SIG-M5 treated with dmso at 0.1 percent for 504 hours (cell line): ENCODE measurements around the gene PFDN5.
A peak's percentile ranks its signal among the peaks of the same experiment; 100 is the strongest.
"Not testable (repeated sequence)": the region's sequence is repeated elsewhere in the genome, so short reads cannot be mapped to it uniquely, and the experiment has no call there.

Source experiments
- DNase-seq: peaks from one replicate; lab custom pipeline; 2025; ENCODE audit not compliant: unreplicated experiment; lab: John Stamatoyannopoulos, UW

Gene PFDN5

DNA sequence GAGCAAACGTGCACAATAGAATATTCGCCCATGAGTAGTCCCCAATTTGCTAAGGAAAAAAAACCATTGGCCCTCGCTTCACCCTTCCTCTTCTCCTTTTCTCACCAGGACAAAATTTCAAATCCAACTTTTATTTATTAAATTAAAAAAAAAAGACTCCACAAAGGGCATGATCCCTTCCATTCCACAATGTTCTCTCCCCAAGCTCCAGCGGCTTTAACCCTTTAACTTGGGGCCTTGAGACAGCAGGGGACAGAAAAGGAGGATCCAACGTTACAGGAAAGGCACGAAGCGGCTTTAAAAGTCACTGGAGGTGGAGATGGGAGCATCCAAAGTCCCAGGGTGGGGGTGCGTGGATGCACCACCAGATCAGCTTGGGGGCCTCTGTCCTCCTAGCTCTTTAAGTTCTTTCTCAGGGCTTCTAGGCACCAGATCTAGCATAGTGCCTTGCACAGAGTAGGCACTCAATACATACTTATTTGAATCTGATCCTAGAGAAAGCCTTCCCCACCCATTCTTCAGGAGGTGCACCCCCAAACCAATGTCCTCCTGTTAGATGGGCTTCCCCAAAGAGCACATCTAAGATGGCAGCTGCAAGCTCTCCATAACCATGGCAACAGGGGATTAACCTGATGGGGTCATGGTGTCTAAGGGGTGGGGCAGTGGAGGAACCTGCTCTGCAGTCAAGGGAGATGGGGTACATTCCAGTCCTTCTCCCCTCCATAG is 31.3 kb downstream of the PFDN5 start:
- DNase-seq: no peak

GRCh38 chr12:53327435-53328042 is 32.2 kb downstream of the PFDN5 start:
- DNase-seq: no peak

GRCh38 chr12:53328043-53328435 is 32.7 kb downstream of the PFDN5 start:
- peak; percentile 18 for DNase-seq

- DNase-seq: no peak
These were observed 35.3 kb downstream of the PFDN5 start for GRCh38 chr12:53330671-53331070.

DNA sequence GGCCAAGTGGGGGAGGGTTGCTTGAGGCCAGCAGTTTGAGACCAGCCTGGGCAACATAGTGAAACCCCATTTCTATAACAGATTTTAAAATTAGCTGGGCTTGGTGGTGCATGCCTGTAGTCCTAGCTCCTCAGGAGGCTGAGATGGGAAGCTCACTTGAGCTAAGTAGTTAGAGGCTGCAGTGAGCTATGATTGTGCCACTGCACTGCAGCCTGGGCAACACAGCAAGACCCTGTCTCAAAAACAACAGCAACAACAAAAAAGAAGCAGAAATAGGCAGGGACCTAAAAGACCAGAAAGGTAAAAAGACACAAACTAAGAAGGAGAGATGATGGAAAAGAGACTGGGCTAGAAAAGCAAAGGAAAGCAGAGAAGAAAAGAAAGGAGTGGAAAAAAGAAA is 37.0 kb downstream of the PFDN5 start:
- not testable (repeated sequence) for DNase-seq

DNA sequence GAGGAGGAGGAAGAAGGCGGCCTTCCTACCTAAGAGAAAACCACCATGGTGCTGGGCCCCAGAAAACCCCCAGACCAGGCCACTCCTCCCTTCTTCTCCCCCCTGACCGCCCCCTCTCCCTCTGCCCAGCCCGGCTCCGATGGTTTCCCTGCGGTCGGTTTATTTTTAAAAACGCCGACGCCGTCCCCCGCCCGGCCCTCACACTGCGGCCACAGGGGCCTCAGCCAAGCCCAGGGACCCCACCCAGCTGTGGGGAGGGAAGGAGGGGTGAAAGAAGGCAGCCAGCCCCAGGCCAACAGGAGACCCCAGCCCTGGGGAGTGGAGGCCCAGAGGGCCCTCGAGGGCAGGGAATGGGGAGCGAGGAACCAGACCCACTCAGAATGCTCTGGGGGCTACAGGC is 37.4 kb downstream of the PFDN5 start:
- no peak for DNase-seq

DNA sequence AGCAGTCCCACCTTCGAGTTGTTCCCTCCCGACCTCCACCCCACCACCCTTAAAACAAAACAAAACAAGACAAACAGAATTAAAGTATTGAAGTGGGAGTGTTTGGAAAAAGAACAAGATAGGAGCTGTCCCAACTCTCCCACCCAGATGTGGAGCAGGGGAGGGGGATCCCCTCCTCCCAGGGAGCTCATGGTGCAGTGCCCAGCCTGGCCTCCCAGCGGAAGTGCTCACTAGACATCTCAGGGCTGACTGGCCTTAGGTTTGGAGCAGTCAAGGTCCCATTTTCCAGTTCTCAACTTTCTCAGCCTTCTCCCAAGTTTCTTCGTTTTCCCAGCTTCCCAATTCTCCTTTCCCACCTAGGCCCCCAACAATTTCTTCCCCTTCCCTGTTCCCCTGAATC is 37.9 kb downstream of the PFDN5 start:
- DNase-seq: no peak

DNA sequence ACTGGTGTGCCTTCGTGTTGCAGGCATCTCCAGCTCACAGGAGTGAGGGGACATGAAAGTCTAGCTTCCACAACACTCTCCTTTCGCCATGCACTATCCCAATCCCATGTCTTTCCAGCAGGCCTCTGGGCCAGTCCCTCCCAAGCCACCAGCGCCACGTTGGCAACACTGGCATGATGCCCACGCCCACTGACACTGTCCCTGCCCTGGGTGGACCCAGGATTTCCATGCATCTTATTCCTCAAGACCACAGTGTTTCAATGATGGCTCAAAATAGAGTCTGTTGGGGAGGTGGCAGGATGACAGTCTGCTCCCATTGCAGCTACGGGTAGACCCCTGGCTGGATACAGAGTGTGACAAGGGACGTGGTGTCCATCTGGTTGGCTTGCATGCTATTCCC is 38.5 kb downstream of the PFDN5 start:
- no peak for DNase-seq

- no peak for DNase-seq
These were observed 39.5 kb downstream of the PFDN5 start for GRCh38 chr12:53334822-53335221.

- DNase-seq: peak; percentile 39
These were observed 40.9 kb downstream of the PFDN5 start, which contains the start of gene SP7 for GRCh38 chr12:53336181-53336681. Gene SP7, minus strand, starts transcription at chr12:53336354. Its CDS starts 708 bp downstream, at chr12:53335646.

DNA sequence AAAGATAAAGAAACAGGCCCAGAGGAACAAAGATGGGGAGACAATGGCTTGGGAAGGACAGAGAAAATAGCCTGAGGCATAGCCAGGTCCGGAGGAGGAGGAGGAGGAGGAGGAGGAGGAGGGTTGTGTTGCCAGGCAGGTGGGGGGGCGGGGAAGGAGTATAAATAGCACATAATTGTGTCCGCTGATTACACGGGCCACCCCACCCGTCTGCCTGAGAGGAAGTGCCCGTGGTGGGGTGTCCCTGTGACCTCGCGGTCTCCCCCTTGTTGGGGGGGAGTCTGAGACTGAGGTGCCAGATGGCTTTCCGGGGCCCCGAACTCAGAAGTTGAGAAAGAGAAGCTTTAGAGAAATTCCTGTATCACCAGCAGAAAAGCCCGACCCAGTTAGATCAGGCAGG is 42.7 kb downstream of the PFDN5 start:
- DNase-seq: no peak

DNA sequence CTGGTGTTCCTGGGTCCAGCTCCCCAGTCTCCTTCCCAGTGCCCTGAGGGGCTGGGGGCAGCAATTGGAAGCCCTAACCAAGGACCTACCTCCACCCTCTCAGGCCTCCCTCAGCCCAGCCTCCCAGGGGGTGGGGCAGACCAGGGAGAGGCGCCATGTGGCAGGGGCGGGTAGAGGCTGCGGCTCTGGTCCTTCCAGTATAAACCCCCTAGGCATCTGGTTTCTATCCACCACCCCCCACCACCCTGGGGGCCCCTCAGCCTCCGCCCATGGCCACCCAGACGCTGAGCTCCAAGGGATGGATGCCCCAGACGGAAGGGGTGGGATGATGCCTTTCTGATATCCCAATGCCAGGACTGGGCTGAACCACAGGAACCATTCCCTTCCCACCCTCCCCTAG is 43.6 kb downstream of the PFDN5 start:
- DNase-seq: no peak

- DNase-seq: no peak
These were observed 45.1 kb downstream of the PFDN5 start for GRCh38 chr12:53340398-53340797.

GRCh38 chr12:53343449-53343848 is 48.1 kb downstream of the PFDN5 start:
- DNase-seq: no peak

DNA sequence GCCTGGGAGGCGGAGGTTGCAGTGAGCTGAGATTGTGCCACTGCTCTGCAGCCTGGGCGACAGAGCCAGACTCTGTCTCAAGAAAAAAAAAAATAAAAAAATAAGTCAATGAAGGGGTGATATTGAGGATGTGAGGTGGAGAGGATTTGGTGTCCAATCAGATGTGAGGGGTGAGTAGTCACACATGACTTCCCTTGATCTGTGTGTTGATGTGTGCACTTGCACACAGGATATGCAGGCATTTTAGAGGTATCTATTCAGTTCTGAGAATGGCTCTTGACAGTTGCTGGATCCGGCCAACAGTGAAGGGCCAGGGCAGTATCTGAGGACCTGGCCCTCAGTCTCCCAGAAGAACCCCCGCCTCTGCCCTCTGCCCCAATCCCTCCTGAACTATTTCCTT is 48.6 kb downstream of the PFDN5 start:
- no peak for DNase-seq

GRCh38 chr12:53344487-53344823 is 49.1 kb downstream of the PFDN5 start:
- no peak for DNase-seq

- DNase-seq: peak; percentile 39
These were observed 49.6 kb downstream of the PFDN5 start for GRCh38 chr12:53344824-53345485.

GRCh38 chr12:53345486-53346188 is 50.3 kb downstream of the PFDN5 start:
- no peak for DNase-seq

- peak; percentile 21 for DNase-seq
These were observed 51.1 kb downstream of the PFDN5 start for GRCh38 chr12:53346491-53346890.

DNA sequence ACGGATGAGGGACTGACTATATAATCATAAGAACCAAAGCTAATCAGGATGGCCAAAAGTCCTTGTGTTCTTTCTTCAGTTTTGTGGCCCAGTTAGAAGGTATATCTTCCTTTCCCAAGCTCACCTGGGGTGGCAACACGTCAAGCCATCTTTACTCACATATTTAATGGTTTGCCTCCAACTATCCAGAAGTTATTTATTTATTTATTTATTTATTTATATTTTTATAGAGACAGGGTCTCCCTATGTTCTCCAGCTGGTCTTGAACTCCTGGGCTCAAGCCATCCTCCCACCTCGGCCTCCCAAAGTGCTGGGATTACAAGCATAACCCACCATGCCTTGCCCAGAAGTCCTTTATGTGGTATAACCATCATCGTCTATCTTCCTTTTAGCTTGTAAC is 52.6 kb downstream of the PFDN5 start:
- DNase-seq: no peak
